ENCODE results near the gene HIVEP3.

HIVEP3 gene

GRCh38 chr1:41754540-41754939, 164.2 kb downstream of the HIVEP3 start:
- TF ChIP-seq POLR2AphosphoS5 (IDR thresholded peaks at IDR 0.05; ENCODE audit: low read depth, low read length), result no peak
- TF ChIP-seq SIN3A (IDR thresholded peaks at IDR 0.05; ENCODE audit: borderline replicate concordance, insufficient read depth, low read length), result no peak
- no peak for TF ChIP-seq TAF1 (IDR thresholded peaks at IDR 0.05; ENCODE audit: borderline replicate concordance, insufficient read depth, low read length)
- no peak for TF ChIP-seq FOXP2 (optimal IDR thresholded peaks at IDR 0.05; ENCODE audit: borderline replicate concordance, extremely low read depth, extremely low read length, insufficient read depth)
- TF ChIP-seq REST (IDR thresholded peaks at IDR 0.05; ENCODE audit: insufficient read depth in 1 of 2, low read depth in 2 of 2, low read length in 2 of 2), result no peak

GRCh38 chr1:41752514-41753170, 166.1 kb downstream of the HIVEP3 start:
- TF ChIP-seq SIN3A (IDR thresholded peaks at IDR 0.05; ENCODE audit: borderline replicate concordance, insufficient read depth, low read length), result no peak
- TF ChIP-seq FOXP2 (optimal IDR thresholded peaks at IDR 0.05; ENCODE audit: borderline replicate concordance, extremely low read depth, extremely low read length, insufficient read depth), result no peak
- no peak for TF ChIP-seq REST (IDR thresholded peaks at IDR 0.05; ENCODE audit: insufficient read depth in 1 of 2, low read depth in 2 of 2, low read length in 2 of 2)

GRCh38 chr1:41751804-41752513, 166.8 kb downstream of the HIVEP3 start:
- TF ChIP-seq SIN3A (IDR thresholded peaks at IDR 0.05; ENCODE audit: borderline replicate concordance, insufficient read depth, low read length) (no peak), REST (IDR thresholded peaks at IDR 0.05; ENCODE audit: insufficient read depth in 1 of 2, low read depth in 2 of 2, low read length in 2 of 2) (no peak), TAF1 (IDR thresholded peaks at IDR 0.05; ENCODE audit: borderline replicate concordance, insufficient read depth, low read length) (no peak), POLR2AphosphoS5 (IDR thresholded peaks at IDR 0.05; ENCODE audit: low read depth, low read length) (no peak), FOXP2 (optimal IDR thresholded peaks at IDR 0.05; ENCODE audit: borderline replicate concordance, extremely low read depth, extremely low read length, insufficient read depth) (no peak)

GRCh38 chr1:41749991-41750745, 168.6 kb downstream of the HIVEP3 start:
- TF ChIP-seq POLR2AphosphoS5 (IDR thresholded peaks at IDR 0.05; ENCODE audit: low read depth, low read length), result no peak
- no peak for TF ChIP-seq SIN3A (IDR thresholded peaks at IDR 0.05; ENCODE audit: borderline replicate concordance, insufficient read depth, low read length)
- no peak for TF ChIP-seq FOXP2 (optimal IDR thresholded peaks at IDR 0.05; ENCODE audit: borderline replicate concordance, extremely low read depth, extremely low read length, insufficient read depth)
- TF ChIP-seq TAF1 (IDR thresholded peaks at IDR 0.05; ENCODE audit: borderline replicate concordance, insufficient read depth, low read length), result no peak
- TF ChIP-seq REST (IDR thresholded peaks at IDR 0.05; ENCODE audit: insufficient read depth in 1 of 2, low read depth in 2 of 2, low read length in 2 of 2), result no peak
